Amniotic epithelial cell (primary cell): ENCODE data around the gene FIS1.
"Not testable (repeated sequence)": the region's sequence is repeated elsewhere in the genome, so short reads cannot be mapped to it uniquely, and the experiment has no call there.

Experiments
- DNase-seq: peaks from one replicate; pipeline ENCODE4 v3.0.0-alpha.2; 2010; ENCODE audit warnings: low read depth

FIS1 gene

DNA sequence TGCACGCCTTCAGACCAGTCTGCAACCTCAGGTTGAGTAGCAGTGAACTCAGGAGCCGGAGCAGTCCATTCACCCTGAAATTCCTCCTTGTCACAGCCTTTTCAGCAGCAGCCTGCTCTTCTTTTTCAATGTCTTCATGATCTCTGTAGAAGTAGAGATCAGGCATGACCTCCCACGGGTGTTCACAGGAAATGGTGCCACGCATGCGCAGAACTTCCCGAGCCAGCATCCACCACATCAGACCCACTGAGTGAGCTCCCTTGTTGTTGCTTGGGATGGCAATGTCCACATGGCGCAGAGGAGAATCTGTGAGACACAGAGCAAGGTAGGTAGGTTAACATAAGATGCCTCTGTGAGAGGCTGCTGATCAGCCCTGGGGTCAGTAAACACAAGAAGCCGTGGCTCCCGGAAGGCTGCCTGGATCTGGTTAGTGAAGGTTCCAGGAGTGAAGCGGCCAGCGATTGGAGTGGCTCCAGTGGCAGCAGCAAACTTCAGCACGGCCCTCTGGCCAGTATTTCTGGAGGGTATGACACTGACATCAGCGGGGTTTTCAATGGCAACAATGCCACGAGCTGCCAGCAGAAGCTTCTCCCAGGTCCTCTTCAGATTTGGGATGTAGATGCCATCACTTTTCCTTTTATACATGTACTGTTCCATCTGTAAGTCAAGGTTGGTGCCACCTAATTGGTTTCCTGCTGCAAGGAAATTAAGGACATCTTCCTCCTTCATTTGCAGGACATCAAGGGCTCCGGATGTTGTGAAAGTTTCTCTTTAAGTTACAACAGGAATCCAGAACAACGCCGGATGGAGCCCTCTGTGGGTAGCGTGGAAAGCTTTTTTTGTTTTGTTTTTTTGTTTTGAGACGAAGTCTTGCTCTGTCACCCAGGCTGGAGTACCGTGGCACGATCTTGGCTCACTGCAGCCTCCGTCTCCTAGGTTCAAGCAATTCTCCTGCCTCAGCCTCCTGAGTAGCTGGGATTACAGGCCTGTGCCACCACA lies 40.8 kb downstream of the FIS1 start:
- not testable (repeated sequence) for DNase-seq

- DNase-seq = no peak
Measured at GRCh38 chr7:101202603-101202918, 42.3 kb downstream of the FIS1 start.

- DNase-seq = no peak
Measured at GRCh38 chr7:101201695-101202602, 42.9 kb downstream of the FIS1 start.

DNA sequence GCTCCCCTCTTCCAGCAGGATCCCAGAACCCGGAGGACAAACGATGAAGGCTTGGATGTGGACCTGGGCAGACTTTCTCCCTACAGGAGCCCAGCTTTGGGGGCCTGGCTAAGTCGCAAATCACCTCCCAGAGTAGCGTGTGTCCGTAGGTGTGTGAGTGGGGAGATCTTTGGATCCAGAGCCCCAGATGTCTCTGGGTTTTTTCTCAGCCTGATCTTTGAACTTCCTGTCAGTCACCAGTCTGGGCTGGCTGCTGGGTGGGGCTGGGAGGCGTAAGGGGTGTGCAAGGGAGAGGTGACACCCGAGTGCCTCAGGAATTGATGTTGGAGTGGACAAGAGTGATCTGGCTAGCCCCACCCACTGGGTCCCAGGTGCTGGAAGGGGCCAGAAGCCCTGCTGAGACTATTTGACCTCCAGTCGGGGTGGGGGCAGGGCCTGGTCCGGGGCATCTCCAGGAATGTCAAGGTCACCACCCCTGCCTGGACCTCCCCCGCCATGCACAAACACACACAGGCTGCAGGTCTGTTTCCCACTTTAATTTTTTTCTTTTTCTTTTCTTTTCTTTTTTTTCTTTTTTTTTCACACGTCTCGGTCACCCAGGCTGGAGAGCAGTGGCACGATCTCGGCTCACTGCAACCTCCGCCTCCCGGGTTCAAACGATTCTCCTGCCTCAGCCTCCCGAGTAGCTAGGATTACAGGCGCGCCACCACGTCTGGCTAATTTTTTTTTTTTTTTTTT lies 43.9 kb downstream of the FIS1 start, which contains the start of gene MOGAT3:
TSS of gene MOGAT3 (minus strand) at position 175 of the 738 bp plus-strand sequence. CDS start 182 bp downstream, outside the sequence.
- no peak for DNase-seq

DNA sequence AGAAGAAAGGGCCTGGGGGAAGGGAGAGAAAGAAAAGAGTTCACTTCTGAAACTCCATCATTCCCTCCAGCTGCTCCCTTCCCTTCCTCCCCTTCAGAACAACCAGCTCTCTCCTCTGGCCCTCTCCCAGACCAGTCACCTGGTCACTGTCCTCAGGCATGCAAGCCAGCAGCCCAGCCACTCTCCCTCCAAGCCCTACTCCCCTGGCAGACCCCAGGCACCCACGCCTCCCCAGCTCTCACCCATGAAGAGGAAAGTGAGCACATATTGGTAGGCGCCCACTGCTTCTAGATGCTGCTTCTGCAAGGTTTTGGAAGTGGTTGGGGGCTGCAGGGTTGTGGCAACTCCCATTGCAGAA lies 44.4 kb downstream of the FIS1 start:
- no peak for DNase-seq

- DNase-seq = not testable (repeated sequence)
Measured at GRCh38 chr7:101199522-101199921, 45.4 kb downstream of the FIS1 start.

DNA sequence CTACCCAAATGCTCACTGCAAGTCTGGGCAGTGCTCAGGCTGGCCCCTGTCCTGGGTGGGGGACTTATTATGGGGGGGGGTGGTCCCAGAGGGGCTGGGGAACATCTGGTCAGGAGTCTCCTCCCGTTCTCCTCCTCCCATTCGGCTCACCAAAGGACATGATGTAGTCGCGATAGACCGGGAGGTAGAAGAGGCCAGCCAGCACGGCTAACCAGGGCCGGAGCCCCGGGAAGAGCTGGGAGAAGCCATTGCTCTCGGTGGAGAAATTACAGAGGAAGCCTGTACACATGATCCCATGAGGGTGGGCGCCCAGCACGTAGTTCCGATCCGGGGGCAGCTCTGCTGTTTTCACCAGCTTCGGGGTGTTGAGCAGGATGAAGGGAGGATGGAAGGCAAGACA lies 46.4 kb downstream of the FIS1 start:
- DNase-seq = no peak

DNA sequence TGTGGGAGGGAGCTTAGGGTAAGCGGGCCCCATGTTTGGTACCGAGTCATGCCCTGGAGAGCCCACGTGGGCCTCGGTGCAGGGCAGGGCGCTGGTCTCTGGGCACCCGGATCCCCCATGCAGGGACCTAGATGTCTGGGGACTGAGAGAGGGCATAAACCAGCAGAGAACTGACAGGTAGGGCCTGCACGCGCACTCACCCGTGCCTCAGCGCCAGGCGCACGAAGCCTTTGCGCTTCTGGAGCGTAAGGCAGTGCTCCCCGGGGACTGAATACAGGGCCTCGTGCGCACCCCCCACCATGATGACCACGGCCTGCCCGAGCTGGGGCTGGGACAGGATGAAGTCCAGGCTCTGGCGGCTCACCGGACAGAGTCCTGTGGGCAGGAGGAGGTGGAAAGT lies 46.9 kb downstream of the FIS1 start:
- DNase-seq = no peak

- DNase-seq = no peak
Measured at GRCh38 chr7:101195884-101196283, 49.0 kb downstream of the FIS1 start.
